ENCODE data around the gene SNX27. TPM values are rescaled to one million over a fixed set of nuclear protein-coding genes. Genes with fewer than 3 reads are reported as not detected.
"Not testable (repeated sequence)": the region's sequence is repeated elsewhere in the genome, so short reads cannot be mapped to it uniquely, and the experiment has no call there.

Gene SNX27
- total RNA-seq, 1 experiment from 2014 or later: 21.1 TPM

DNA sequence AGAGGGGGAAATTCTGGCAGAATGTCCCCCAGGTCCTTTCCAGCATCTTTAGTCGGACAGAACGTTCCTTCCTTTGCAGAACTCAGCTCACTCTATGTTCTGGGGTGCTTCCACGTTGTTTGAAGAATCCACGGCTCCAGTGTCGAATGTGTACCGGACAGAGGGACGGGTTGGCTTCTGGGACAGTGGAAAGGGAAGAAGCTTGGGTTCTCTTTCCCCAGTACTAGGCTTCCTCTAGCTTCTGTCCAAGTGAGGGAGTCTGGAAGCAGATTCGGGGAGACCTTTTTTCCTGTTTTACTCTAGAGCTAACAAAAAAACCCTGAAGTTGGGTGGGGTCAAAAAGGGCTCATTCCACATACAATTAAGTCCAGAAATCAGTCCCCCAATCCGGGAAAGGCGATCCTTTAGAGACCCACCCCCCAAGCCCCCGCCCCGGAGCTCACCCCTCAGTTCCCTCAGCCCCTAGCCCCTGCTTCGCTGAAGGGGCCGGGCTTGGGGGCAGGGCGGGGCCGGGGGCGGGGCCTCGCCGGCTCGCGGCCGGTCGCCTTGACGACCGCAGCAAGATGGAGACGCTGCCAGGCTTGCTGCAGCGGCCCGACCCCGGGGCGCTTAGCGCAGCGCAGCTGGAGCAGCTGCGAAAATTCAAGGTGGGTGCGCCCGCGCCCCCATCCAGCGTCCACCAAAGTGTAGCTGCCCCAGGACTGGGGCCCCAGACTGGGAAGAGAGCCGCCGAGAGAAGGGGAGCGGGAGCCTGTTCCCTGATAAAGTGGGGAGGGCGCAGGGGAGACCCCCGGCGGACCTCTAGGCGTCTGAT is 109.3 kb downstream of the SNX27 start, which contains the start of gene RIIAD1:
Gene RIIAD1 (plus strand): TSS at position 549 of the 814 bp plus-strand sequence. CDS start 15 bp downstream, at position 564.
- no peak for DNase-seq (ENCODE audit: low read depth)

DNA sequence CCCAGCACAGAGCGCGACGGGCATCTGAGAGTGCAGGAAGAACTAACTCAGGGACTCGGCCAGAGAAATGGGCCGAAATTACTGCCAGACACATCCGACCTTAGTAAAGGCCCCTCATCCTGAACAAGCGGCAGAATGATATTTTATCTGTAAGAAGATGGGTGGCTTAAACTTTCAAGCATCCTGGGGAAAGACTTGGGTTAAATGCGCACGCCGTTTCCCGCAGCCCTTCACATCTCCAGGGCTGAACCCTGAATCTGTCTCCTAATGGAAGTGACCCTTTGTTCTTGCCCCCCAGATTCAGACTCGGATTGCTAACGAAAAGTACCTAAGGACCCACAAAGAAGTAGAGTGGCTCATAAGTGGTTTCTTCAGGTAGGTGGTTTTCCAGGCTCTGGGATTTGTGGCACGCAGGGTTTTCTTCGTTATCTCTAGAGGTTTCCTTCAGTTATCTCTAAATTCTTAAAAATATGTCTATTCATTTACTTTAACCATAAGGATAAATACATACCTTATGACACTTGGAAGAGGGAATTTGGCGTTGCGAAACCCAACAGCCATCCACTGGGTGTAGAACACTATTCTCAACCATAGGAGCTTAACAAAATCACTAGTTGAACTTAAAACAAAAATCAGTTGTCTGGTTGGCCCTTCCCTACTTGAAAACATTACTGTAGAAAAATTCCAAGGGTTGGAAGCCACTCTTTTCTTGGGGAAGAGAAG is 110.1 kb downstream of the SNX27 start:
- DNase-seq (ENCODE audit: low read depth): no peak

DNA sequence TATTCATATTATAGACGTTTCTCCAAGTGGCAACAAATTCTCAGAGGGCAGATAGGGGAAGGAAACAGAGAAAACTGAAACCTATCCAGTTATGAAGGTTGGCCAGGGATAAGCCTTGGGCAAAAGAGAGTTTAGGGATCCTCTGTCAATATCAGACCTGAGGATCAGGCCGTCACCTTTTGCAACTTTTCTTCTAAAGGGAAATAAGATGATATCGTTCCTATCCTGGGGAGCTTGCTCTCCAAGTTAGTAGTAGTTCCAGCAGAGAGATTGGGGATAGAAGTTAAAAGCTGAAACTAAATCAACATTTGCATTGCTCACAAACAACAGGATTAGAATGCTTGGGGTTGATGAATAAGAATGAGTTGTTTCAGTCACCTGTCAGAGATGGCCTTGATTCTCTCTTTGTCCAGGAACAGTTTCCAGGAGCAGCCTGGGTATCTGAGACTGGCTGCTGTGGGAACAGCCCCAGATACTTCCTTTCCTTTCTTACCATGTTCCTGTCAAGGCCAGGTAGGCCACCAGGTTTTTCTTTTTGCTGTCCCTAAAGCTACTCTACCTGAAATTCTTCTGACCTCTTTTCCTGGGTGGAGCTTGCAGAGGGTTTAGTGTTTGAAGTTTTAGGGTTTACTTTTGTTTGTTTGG is 112.0 kb downstream of the SNX27 start:
- DNase-seq (ENCODE audit: low read depth): no peak

DNA sequence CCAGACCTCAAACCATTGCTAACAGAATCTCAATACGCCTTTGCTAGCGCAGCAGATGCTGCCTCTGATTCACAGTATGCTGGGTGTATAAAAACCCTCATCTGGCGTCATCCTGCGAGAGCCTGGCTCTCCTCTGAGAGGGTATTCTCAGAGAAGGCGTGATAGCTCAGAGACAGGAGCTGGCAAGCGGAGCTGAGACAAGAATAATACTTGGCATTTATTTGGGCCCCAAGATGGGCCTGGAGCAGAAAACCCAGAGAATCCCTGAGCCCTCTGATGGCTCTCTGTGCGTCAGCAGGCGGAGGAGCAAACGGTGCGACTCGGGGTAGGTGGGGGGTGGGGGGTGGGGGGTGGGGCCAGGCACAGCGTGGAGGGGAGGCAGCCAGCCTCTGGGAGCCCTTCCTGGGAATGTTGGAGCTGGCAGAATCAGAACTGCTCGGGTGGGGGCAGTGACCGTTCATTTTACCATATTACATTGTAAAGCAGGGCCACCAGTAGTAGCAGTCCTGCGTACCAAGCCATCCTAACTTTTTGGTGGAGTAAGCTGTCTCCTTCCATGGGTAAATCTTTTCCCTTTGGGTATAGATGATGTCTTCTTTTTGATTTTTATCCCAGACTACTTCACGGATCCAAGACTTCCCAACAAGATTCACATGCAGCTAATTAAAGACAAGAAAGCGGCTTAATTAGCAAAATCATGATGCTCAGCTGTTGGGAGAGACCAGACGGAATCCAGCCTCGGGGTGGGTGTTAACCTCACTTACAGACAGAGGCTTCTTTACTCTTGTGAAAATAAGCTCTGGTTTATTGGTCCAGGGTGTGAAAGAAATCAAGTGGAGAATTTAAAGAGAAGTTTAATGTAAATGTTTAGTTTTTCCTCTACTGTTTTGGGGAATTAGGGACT is 116.6 kb downstream of the SNX27 start:
- DNase-seq (ENCODE audit: low read depth): no peak

DNA sequence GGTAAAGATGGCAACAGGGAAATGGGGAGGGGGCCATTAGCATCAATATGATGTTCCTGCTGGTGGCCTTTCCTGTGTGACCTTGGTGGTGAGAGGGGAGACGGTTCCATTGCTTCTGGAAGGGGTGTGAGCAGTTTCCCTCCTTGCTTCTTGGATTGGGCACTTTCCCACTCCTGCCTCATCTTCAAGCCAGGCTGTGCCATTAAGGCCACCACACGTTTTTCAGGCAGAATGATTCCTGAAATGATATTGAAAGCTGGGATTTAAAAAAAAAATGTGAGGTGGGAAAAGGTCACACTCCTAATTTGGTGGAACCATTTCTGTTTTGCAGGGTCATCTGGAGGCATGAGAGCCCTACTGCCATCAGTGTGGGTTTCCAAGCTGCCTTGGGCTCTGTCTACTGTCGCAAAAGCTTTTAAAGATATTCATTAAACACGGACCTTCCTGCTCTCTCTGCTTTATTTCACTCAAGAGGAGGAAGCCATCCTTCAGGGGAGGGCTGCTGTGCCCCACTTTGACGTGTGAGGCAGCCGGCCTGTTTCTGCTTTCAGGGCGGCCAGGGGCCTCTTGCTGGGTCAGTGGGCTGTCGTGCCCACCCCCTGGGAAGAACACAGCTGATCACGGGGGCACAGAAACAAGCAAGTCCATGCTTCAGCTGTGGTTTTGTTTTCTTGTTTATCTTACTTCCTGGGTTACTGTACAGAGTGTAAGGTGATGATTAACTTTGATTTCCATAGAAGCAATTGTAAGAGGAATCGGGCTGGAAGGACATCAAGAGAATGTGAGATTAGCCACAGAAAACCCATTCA is 117.5 kb downstream of the SNX27 start:
- no peak for DNase-seq (ENCODE audit: low read depth)

DNA sequence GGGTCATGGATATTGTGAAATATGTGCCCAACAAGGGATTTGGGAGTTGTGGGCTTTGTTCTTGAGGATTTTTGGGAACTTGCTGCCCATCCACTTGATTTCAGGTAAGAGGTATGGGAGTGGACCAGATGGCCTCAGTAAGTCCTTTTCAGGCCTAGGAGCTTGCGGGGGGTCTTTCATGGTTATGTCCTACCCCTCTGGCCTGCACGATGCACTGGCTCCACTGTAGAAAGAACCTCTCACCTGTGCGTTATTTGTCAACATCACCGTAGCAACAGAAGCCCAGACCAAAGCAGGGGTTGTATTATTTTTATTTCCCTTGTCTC is 118.1 kb downstream of the SNX27 start:
- DNase-seq (ENCODE audit: low read depth): no peak

DNA sequence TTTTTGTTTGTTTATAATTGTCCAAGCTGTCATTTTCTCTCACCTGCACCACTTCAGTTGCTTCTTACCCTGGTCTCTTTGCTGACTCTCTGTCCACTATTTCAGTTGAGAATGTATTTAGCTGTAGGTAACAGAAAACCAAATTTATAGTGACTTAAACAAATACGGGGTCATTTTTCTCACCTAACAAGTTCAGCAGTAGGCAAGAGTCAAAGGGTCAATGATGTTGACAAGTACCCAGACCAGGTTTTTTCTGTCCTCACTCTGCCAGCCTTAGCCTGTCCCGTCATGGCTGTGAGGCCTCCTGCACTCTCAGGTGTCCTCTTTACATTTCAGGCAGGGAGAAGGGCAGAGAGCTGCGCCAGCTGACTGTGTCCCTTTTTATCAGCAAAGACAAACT is 121.3 kb downstream of the SNX27 start:
- DNase-seq (ENCODE audit: low read depth): no peak

DNA sequence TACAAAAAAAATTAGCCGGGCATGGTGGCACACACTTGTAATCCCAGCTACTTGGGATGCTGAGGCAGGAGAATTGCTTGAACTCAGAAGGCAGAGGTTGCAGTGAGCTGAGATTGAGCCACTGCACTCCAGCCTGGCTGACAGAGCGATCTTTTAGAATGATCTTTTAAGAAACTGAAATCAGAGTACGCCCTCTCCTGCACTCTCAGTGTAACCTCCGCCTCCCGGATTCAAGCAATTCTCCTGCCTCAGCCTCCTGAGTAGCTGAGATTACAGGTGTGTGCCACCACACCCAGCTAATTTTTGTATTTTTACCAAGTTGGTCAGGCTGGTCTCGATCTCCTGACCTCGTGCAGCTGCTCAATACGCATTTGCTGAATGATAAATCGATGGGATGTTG is 122.1 kb downstream of the SNX27 start:
- not testable (repeated sequence) for DNase-seq (ENCODE audit: low read depth)

DNA sequence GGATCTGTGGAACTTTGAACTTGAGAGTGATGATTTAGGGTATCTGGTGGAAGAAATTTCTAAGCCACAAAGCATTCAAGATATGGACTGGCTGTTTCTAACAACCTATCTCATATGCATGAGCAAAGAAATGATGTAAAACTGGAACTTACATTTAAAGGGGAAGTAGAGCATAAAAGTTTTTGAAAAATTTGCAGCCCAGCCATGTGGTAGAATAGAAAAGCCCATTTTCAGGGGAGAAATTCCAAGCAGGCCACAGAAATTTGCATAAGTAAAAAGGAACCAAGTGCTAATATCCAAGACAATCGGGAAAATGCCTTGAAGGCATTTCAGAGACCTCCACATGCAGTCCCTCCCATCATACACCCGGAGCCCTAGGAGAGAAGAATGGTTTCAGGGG is 125.2 kb downstream of the SNX27 start:
- DNase-seq (ENCODE audit: low read depth): no peak

DNA sequence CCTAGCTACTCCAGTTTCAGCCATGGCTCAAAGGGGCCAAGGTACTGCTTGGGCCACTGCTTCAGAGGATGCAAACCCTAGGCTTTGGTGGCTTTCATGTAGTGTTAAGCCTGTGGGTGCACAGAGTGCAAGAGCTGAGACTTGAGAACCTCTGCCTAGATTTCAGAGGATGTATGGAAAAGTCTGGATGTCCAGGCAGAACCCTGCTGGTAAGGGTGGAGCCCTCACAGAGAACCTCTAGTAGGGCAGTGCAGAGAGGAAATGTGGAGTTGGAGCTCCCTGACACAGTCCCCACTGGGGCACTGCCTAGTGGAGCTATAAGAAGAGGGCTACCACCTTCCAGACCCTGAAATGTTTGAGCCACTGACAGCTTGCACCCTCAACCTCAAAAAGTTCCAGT is 125.6 kb downstream of the SNX27 start:
- no peak for DNase-seq (ENCODE audit: low read depth)

DNA sequence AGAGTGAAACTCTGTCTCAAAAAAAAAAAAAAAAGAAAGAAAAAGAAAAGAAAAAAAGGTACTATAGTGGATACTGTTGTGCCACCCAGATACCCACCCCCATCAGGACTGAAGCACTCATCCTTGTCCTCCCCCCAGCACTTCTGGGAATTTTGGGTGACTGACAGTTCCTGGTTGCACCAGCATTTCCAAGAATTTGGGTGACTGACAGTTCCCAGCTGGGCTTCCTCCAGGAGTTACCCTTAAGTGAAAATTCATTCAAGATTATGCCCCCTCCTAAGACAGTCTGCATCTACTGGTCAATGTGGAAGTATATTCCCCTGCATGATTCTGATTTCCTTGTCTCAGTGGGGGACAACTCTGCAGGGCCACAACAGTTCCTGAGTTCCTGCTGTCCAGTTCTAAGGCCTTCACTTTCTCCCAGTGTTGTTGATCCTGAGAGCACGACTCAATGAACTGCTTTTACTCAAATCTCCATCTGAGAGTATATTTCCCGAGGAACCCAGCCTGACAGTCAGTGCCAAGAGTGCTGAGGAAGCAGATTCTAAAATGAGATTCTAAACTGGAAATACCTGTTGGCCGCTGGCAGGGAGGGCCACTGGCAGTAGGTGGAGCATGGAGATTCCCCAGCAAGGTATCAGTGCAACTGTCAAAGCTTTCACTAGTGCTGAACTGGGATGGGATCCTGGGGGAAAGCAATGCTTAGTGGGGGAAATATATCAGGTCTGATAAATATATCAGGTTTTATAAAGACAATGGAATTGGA is 127.9 kb downstream of the SNX27 start:
- no peak for DNase-seq (ENCODE audit: low read depth)

DNA sequence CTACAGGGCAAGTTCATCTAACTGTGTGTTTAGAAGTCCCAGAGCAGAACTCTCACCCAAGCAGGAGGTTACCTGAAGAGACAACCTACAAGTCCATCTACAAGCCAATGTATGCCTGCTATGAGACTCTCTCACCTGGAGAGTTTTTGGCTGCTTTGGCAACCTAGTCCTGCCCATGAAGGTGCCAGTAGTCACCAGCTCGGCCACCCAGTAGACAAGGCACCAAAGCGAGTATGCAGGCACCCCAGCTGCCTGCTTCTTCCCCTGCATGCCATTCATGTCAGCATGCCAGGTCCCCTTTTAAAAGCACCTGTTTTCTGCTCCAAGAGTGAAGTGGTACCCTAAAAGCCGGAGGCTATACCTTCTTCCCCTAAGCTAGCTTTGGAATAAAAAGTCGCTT is 129.7 kb downstream of the SNX27 start:
- no peak for DNase-seq (ENCODE audit: low read depth)

Small RNA genes within 50 kb of the gene (small RNA-seq; reads per million reads assigned to genes)
- gene RNU6-1062P: not detected
- gene RNU6-662P: not detected

Other genes with a start within 250 kb of the SNX27 start
- gene SELENBP1, start 239.3 kb upstream of the SNX27 start, total RNA-seq (2014; rRNA removed; shearing (Covaris generic)): not detected in 2 replicates
- 526 and 564 TPM in 2 replicates for gene PSMB4, start 212.5 kb upstream of the SNX27 start, total RNA-seq (2014; rRNA removed; shearing (Covaris generic))
- gene POGZ, start 152.6 kb upstream of the SNX27 start, total RNA-seq (2014; rRNA removed; shearing (Covaris generic)): 13.0 and 27.6 TPM in 2 replicates
- 1.6 and 2.4 TPM in 2 replicates for gene CGN, start 100.7 kb upstream of the SNX27 start, total RNA-seq (2014; rRNA removed; shearing (Covaris generic))
- 7.2 and 9.3 TPM in 2 replicates for gene TUFT1, start 71.7 kb upstream of the SNX27 start, total RNA-seq (2014; rRNA removed; shearing (Covaris generic))
- gene CELF3, start 104.8 kb downstream of the SNX27 start, total RNA-seq (2014; rRNA removed; shearing (Covaris generic)): not detected in 2 replicates
- gene RIIAD1, start 109.5 kb downstream of the SNX27 start, total RNA-seq (2014; rRNA removed; shearing (Covaris generic)): not detected in 2 replicates
- gene MRPL9, start 151.4 kb downstream of the SNX27 start, total RNA-seq (2014; rRNA removed; shearing (Covaris generic)): 112 and 136 TPM in 2 replicates
- 1.9 and 2.0 TPM in 2 replicates for gene TDRKH, start 178.4 kb downstream of the SNX27 start, total RNA-seq (2014; rRNA removed; shearing (Covaris generic))
- not detected in 2 replicates for gene LINGO4, start 193.4 kb downstream of the SNX27 start, total RNA-seq (2014; rRNA removed; shearing (Covaris generic))
- gene RORC, start 219.8 kb downstream of the SNX27 start, total RNA-seq (2014; rRNA removed; shearing (Covaris generic)): 0.03 TPM in 1 of 2 replicates, not detected in the other
- not detected in 2 replicates for gene C2CD4D, start 227.8 kb downstream of the SNX27 start, total RNA-seq (2014; rRNA removed; shearing (Covaris generic))
- not detected in 2 replicates for gene THEM5, start 241.7 kb downstream of the SNX27 start, total RNA-seq (2014; rRNA removed; shearing (Covaris generic))